Astrocyte (in vitro differentiated cells and primary cell): Measurements from ENCODE around the gene SEC24D.

Experiments
- EZH2 ChIP-seq: IDR thresholded peaks from 2 replicates; pipeline ENCODE4 v1.6.1; 2012; ENCODE audit warnings: mild to moderate bottlenecking, low read length, inconsistent platforms; ENCODE audit not compliant: insufficient read depth
- TF ChIP-seq, protein P1 (sequence below): IDR thresholded peaks from 2 replicates; pipeline ENCODE4 v1.5.1; 2011; ENCODE audit warnings: low read depth, mild to moderate bottlenecking, inconsistent platforms, low read length, moderate library complexity; ENCODE audit not compliant: insufficient read depth

DNA sequence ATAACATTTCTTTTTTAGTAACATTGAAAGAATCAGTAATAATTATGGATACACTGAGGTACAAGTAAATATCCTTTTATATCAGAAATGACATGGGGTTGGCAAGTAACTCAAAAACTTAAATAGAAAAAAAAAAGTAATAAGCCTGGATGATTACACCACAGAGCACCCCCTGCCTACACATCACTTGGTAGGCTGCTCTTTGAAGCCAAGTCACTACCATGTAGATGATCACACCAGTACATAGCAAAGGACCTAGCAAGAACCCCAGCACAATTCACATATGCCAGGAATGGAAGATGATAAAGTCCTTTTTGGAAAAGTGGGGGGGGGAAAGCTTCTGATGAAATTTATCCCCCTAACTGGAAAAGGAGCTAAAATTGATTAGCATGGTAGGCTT is 93.9 kb downstream of the SEC24D start:
- TF ChIP-seq, protein P1, sequence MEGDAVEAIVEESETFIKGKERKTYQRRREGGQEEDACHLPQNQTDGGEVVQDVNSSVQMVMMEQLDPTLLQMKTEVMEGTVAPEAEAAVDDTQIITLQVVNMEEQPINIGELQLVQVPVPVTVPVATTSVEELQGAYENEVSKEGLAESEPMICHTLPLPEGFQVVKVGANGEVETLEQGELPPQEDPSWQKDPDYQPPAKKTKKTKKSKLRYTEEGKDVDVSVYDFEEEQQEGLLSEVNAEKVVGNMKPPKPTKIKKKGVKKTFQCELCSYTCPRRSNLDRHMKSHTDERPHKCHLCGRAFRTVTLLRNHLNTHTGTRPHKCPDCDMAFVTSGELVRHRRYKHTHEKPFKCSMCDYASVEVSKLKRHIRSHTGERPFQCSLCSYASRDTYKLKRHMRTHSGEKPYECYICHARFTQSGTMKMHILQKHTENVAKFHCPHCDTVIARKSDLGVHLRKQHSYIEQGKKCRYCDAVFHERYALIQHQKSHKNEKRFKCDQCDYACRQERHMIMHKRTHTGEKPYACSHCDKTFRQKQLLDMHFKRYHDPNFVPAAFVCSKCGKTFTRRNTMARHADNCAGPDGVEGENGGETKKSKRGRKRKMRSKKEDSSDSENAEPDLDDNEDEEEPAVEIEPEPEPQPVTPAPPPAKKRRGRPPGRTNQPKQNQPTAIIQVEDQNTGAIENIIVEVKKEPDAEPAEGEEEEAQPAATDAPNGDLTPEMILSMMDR, result no peak
- no peak for TF ChIP-seq EZH2
